Ishikawa (cell line): ENCODE data around the gene USP46.

ENCODE experiments used
- CEBPB ChIP-seq: IDR thresholded peaks from 2 replicates; pipeline ENCODE4 v1.6.1; 2012
- CREB1 ChIP-seq: IDR thresholded peaks from 2 replicates; pipeline ENCODE4 v1.6.1; 2012; ENCODE audit warnings: low read depth
- EGR1 ChIP-seq: IDR thresholded peaks from 2 replicates; pipeline ENCODE4 v1.6.1; 2012
- EP300 ChIP-seq: IDR thresholded peaks from 2 replicates; pipeline ENCODE4 v1.6.1; 2012; ENCODE audit warnings: borderline replicate concordance
- FOXM1 ChIP-seq: IDR thresholded peaks from 2 replicates; pipeline ENCODE4 v1.6.1; 2012; ENCODE audit warnings: low read depth, borderline replicate concordance
- MAX ChIP-seq: IDR thresholded peaks from 2 replicates; pipeline ENCODE4 v1.6.1; 2012
- NFIC ChIP-seq: IDR thresholded peaks from 2 replicates; pipeline ENCODE4 v1.6.1; 2012
- RAD21 ChIP-seq: IDR thresholded peaks from 2 replicates; pipeline ENCODE4 v1.6.1; 2012; ENCODE audit warnings: low read depth
- REST ChIP-seq: IDR thresholded peaks from 2 replicates; pipeline ENCODE4 v1.6.1; 2012; ENCODE audit warnings: low read depth, mild to moderate bottlenecking
- TAF1 ChIP-seq: IDR thresholded peaks from 2 replicates; pipeline ENCODE4 v1.6.1; 2012; ENCODE audit warnings: low read depth, mild to moderate bottlenecking
- TCF12 ChIP-seq: IDR thresholded peaks from 2 replicates; pipeline ENCODE4 v1.6.1; 2012; ENCODE audit warnings: low read depth
- TEAD4 ChIP-seq: IDR thresholded peaks from 2 replicates; pipeline ENCODE4 v1.6.1; 2012
- USF1 ChIP-seq: IDR thresholded peaks from 2 replicates; pipeline ENCODE4 v1.6.1; 2012
- YY1 ChIP-seq: IDR thresholded peaks from 2 replicates; pipeline ENCODE4 v1.6.1; 2012; ENCODE audit warnings: low read depth
- ZBTB7A ChIP-seq: IDR thresholded peaks from 2 replicates; pipeline ENCODE4 v1.6.1; 2012; ENCODE audit warnings: low read depth

Gene USP46

GRCh38 chr4:52655506-52655905 lies 3.6 kb downstream of the USP46 start:
- no peak for TF ChIP-seq EGR1
- no peak for TF ChIP-seq NFIC
- no peak for TF ChIP-seq MAX
- TF ChIP-seq TCF12, result no peak
- TF ChIP-seq EP300, result no peak
- TF ChIP-seq TEAD4, result no peak
- TF ChIP-seq YY1, result no peak
- TF ChIP-seq RAD21, result no peak
- TF ChIP-seq USF1, result no peak
- no peak for TF ChIP-seq CEBPB
- TF ChIP-seq TAF1, result no peak
- TF ChIP-seq ZBTB7A, result no peak
- TF ChIP-seq FOXM1, result no peak
- no peak for TF ChIP-seq CREB1
- no peak for TF ChIP-seq REST

GRCh38 chr4:52651996-52652672 lies 7.0 kb downstream of the USP46 start:
- no peak for TF ChIP-seq MAX
- TF ChIP-seq YY1, result no peak
- TF ChIP-seq FOXM1, result no peak
- no peak for TF ChIP-seq REST
- TF ChIP-seq RAD21, result no peak
- TF ChIP-seq EP300, result no peak
- TF ChIP-seq USF1, result no peak
- no peak for TF ChIP-seq ZBTB7A
- no peak for TF ChIP-seq TEAD4
- TF ChIP-seq TAF1, result no peak
- TF ChIP-seq CEBPB, result no peak
- TF ChIP-seq CREB1, result no peak
- no peak for TF ChIP-seq NFIC
- TF ChIP-seq EGR1, result no peak
- TF ChIP-seq TCF12, result no peak

GRCh38 chr4:52648836-52649235 lies 10.3 kb downstream of the USP46 start:
- TF ChIP-seq TCF12 (no peak), USF1 (no peak), TAF1 (no peak), TEAD4 (no peak), EP300 (no peak), RAD21 (no peak), EGR1 (no peak), YY1 (no peak), MAX (no peak), CEBPB (no peak), REST (no peak), FOXM1 (no peak), NFIC (no peak), ZBTB7A (no peak), CREB1 (no peak)
